MCF 10A (cell line): ENCODE results near the gene MYOZ1. TPM values are rescaled to one million over a fixed set of nuclear protein-coding genes. Genes with fewer than 3 reads are reported as not detected.

Experiments used
- BruUV-seq: library from RNA; stranded (reverse); fragments of 400-500 nt; replicated peaks from 2 replicates; lab custom pipeline; 2021; lab: Mats Ljungman, UMichigan
- CTCF ChIA-PET: fragments of 300-600 bp; sonication (Branson Sonifier 250); formaldehyde crosslinking; extraction: SDS; loops from one replicate; lab custom pipeline; 2021; ENCODE audit warnings: antibody characterized with exemption, inconsistent platforms; lab: Yijun Ruan, JAX
- POLR2A ChIA-PET: fragments of 300-600, 350-650 bp; sonication (Branson Sonifier 250); formaldehyde crosslinking; extraction: SDS; loops from one replicate; lab custom pipeline; 2020; ENCODE audit warnings: antibody characterized with exemption, inconsistent platforms; lab: Yijun Ruan, JAX
- DNase-seq: peaks from one replicate; pipeline ENCODE4 v3.0.0-alpha.2; 2018; ENCODE audit not compliant: unreplicated experiment
- H3K27ac Mint-ChIP-seq: one replicate; pipeline ENCODE4 v1.8.0; 2022; ENCODE audit warnings: mild to moderate bottlenecking, low read depth, mixed read lengths; ENCODE audit not compliant: unreplicated experiment
- H3K27me3 Mint-ChIP-seq: one replicate; pipeline ENCODE4 v1.8.0; 2022; ENCODE audit warnings: mixed read lengths; ENCODE audit not compliant: insufficient read depth, unreplicated experiment
- H3K36me3 Mint-ChIP-seq: one replicate; pipeline ENCODE4 v1.8.0; 2022; ENCODE audit warnings: mild to moderate bottlenecking, moderate library complexity, mixed read lengths; ENCODE audit not compliant: insufficient read depth, unreplicated experiment
- H3K4me1 Mint-ChIP-seq: one replicate; pipeline ENCODE4 v1.8.0; 2022; ENCODE audit warnings: mixed read lengths; ENCODE audit not compliant: insufficient read depth, unreplicated experiment
- H3K4me3 Mint-ChIP-seq: one replicate; pipeline ENCODE4 v1.8.0; 2022; ENCODE audit warnings: mild to moderate bottlenecking, moderate library complexity, mixed read lengths; ENCODE audit not compliant: unreplicated experiment
- H3K9me3 Mint-ChIP-seq: one replicate; pipeline ENCODE4 v1.8.0; 2022; ENCODE audit warnings: mixed read lengths; ENCODE audit not compliant: unreplicated experiment
- CTCF ChIP-seq: fragments of 200-600 bp; IDR thresholded peaks from one replicate; pipeline ENCODE4 v1.8.0; 2022; ENCODE audit warnings: antibody characterized with exemption, mild to moderate bottlenecking; ENCODE audit not compliant: unreplicated experiment
- intact Hi-C: fragments of 100-400 bp; cut with micrococcal nuclease; formaldehyde crosslinking; loops from 2 replicates; pipeline ENCODE4 v1.14.1; 2022
- total RNA-seq: library from RNA; stranded (reverse); gene quantifications from 2 replicates; pipeline ENCODE4 v1.2.3, GENCODE V29; 2022

The MYOZ1 gene
- total RNA-seq, 1 experiment from 2014 or later: not detected

GRCh38 chr10:73643362-73643761, 2.1 kb upstream of the MYOZ1 start:
- peaks cover 7% of the 10 kb centered on the region for H3K4me1 Mint-ChIP-seq
- H3K36me3 Mint-ChIP-seq: no peaks in the 10 kb centered on the region
- ChIA-PET CTCF (interaction anchor here (0.6 to 16.0 kb wide), 30 partner anchors 8 to 1690 kb away, joined by 3 to 222 read pairs (median 4); partner anchors contain the start of gene PPP3CB), POLR2A (interaction anchor here (0.7 to 1.6 kb wide), 4 partner anchors 15 to 135 kb away, joined by 3 to 10 read pairs (median 3); no protein-coding TSS in a partner anchor)
- H3K4me3 Mint-ChIP-seq: no peak overlapping the region
- DNase-seq: no peak
- no TSS peak for BruUV-seq
- no peaks in the 10 kb centered on the region for H3K9me3 Mint-ChIP-seq
- H3K27ac Mint-ChIP-seq: no peak overlapping the region
- no peaks in the 10 kb centered on the region for H3K27me3 Mint-ChIP-seq
- intact Hi-C loops: loop anchor here (5.0 kb wide), 1 partner anchor 231 kb away; the partner anchor contains the start of gene ANXA7
- no peak for TF ChIP-seq CTCF

- POLR2A ChIA-PET: interaction anchor here (1.0 kb wide), 1 partner anchor 124 kb away, joined by 3 read pairs; no protein-coding TSS in a partner anchor
- DNase-seq: no peak
- no peak for TF ChIP-seq CTCF
- H3K4me1 Mint-ChIP-seq: peaks cover 7% of the 10 kb centered on the region
- no TSS peak for BruUV-seq
- H3K36me3 Mint-ChIP-seq: no peaks in the 10 kb centered on the region
- H3K27me3 Mint-ChIP-seq: peaks cover 10% of the 10 kb centered on the region
- intact Hi-C loops: no loop called here
- no peaks in the 10 kb centered on the region for H3K9me3 Mint-ChIP-seq
- H3K4me3 Mint-ChIP-seq: no peak overlapping the region
- CTCF ChIA-PET: interaction anchor here (16.0 kb wide), 1 partner anchor 109 kb away, joined by 222 read pairs; no protein-coding TSS in a partner anchor
- no peak overlapping the region for H3K27ac Mint-ChIP-seq
These were observed 2.0 kb downstream of the MYOZ1 start for GRCh38 chr10:73639286-73639685.

- no peak for TF ChIP-seq CTCF
- H3K9me3 Mint-ChIP-seq: no peaks in the 10 kb centered on the region
- intact Hi-C loops: no loop called here
- peaks cover 10% of the 10 kb centered on the region for H3K27me3 Mint-ChIP-seq
- H3K27ac Mint-ChIP-seq: no peak overlapping the region
- no TSS peak for BruUV-seq
- ChIA-PET POLR2A (no interaction called here), CTCF (interaction anchor here (0.5 to 16.0 kb wide), 3 partner anchors 8 to 142 kb away, joined by 3 to 222 read pairs (median 3); no protein-coding TSS in a partner anchor)
- no peaks in the 10 kb centered on the region for H3K36me3 Mint-ChIP-seq
- no peak for DNase-seq
- no peak overlapping the region for H3K4me3 Mint-ChIP-seq
- H3K4me1 Mint-ChIP-seq: no peaks in the 10 kb centered on the region
These were observed 5.5 kb downstream of the MYOZ1 start for GRCh38 chr10:73635781-73636180.

GRCh38 chr10:73634421-73634820, 6.9 kb downstream of the MYOZ1 start:
- no TSS peak for BruUV-seq

More at GRCh38 chr10:73634421-73634820, 6.9 kb downstream of the MYOZ1 start:
- H3K27ac Mint-ChIP-seq: no peak overlapping the region
- H3K36me3 Mint-ChIP-seq: no peaks in the 10 kb centered on the region
- no peak overlapping the region for H3K4me3 Mint-ChIP-seq
- intact Hi-C loops: no loop called here
- CTCF ChIA-PET: interaction anchor here (16.0 kb wide), 1 partner anchor 104 kb away, joined by 222 read pairs; no protein-coding TSS in a partner anchor
- H3K27me3 Mint-ChIP-seq: peaks cover 10% of the 10 kb centered on the region
- POLR2A ChIA-PET: no interaction called here
- no peaks in the 10 kb centered on the region for H3K4me1 Mint-ChIP-seq
- no peak for TF ChIP-seq CTCF
- no peaks in the 10 kb centered on the region for H3K9me3 Mint-ChIP-seq
- no peak for DNase-seq
